Thyroid gland (tissue), 4 donors: Measurements from ENCODE around the gene FBXL17.

Source experiments
- POLR2A ChIP-seq, 2 donors: fragments of 450-650 bp; IDR thresholded peaks; one replicate each; pipeline ENCODE4 v1.6.1; 2017; ENCODE audit warnings: antibody characterized with exemption in 2 of 2, mild to moderate bottlenecking in 2 of 2, moderate library complexity in 1 of 2
- TF ChIP-seq, protein P1 (sequence below), 6 experiments: fragments of 200-600 bp in 3 of 6; fragments of 450-650 bp in 3 of 6; sonication (generic) in 3 of 6; IDR thresholded peaks; one replicate each; pipeline ENCODE4 v1.5.1; 2016 to 2019; ENCODE audit warnings: antibody characterized with exemption in 6 of 6, mild to moderate bottlenecking in 2 of 6, inconsistent platforms in 1 of 6, moderate library complexity in 1 of 6

DNA sequence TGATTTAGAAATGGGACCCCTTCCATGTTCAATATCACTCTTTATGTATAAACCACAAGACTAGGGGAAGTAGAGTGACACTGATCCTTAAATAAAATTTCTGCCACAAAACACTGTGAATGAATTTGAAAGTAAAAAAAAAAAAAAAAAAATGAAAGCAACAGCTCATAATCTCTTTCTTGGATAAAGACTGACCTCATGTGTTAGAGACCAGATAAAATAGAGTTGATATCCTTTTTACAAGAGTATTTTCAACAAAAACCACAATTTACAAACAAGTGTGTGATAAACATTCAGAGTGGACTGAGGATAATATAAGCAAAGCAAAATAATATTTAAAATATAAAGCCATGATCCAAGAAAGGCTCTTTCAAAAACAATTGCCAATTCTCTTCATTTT is 180.2 kb downstream of the FBXL17 start:
- TF ChIP-seq, protein P1, sequence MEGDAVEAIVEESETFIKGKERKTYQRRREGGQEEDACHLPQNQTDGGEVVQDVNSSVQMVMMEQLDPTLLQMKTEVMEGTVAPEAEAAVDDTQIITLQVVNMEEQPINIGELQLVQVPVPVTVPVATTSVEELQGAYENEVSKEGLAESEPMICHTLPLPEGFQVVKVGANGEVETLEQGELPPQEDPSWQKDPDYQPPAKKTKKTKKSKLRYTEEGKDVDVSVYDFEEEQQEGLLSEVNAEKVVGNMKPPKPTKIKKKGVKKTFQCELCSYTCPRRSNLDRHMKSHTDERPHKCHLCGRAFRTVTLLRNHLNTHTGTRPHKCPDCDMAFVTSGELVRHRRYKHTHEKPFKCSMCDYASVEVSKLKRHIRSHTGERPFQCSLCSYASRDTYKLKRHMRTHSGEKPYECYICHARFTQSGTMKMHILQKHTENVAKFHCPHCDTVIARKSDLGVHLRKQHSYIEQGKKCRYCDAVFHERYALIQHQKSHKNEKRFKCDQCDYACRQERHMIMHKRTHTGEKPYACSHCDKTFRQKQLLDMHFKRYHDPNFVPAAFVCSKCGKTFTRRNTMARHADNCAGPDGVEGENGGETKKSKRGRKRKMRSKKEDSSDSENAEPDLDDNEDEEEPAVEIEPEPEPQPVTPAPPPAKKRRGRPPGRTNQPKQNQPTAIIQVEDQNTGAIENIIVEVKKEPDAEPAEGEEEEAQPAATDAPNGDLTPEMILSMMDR (IDR thresholded peaks at IDR 0.05), result no peak
- TF ChIP-seq POLR2A (IDR thresholded peaks at IDR 0.05), result no peak
